Panc1 (cell line): ENCODE measurements around the gene CACNA1D. TPM values are rescaled to one million over a fixed set of nuclear protein-coding genes. Genes with fewer than 3 reads are reported as not detected.

ENCODE experiments used
- ATAC-seq: fragments of 200-7000 bp; cut with Tn5 transposase; 2 replicates; pipeline ENCODE4 v1.9.1; 2020; ENCODE audit warnings: mild to moderate bottlenecking, moderate library complexity
- BruUV-seq: library from RNA; stranded (reverse); fragments of 400-500 nt; replicated peaks from 2 replicates; lab custom pipeline; 2021; lab: Mats Ljungman, UMichigan
- CTCF ChIA-PET: fragments of 300-600 bp; sonication (Branson Sonifier 250); formaldehyde crosslinking; loops from one replicate; lab custom pipeline; 2022; ENCODE audit warnings: antibody characterized with exemption; lab: Charles Lee
- POLR2A ChIA-PET: fragments of 300-600 bp; sonication (Branson Sonifier 250); formaldehyde crosslinking; loops from one replicate; lab custom pipeline; 2022; ENCODE audit warnings: antibody characterized with exemption; lab: Charles Lee
- DNase-seq: peaks from one replicate; pipeline ENCODE4 v3.0.0-alpha.2; 2010; ENCODE audit warnings: low read depth, low spot score
- H3K27ac ChIP-seq: 2 replicates; pipeline ENCODE4 v1.5.1; 2011; ENCODE audit warnings: mild to moderate bottlenecking, low read length, inconsistent platforms
- H3K27me3 ChIP-seq: fragments of 200-500 bp; sonication (Bioruptor generic); 2 replicates; pipeline ENCODE4 v1.6.0; 2014; ENCODE audit warnings: low read length, inconsistent platforms; ENCODE audit not compliant: control insufficient read depth, insufficient read depth
- H3K36me3 ChIP-seq: fragments of 200-500 bp; sonication (Bioruptor generic); 2 replicates; pipeline ENCODE4 v1.5.1; 2014; ENCODE audit warnings: inconsistent platforms, mild to moderate bottlenecking, low read length, moderate library complexity; ENCODE audit not compliant: control insufficient read depth, insufficient read depth
- H3K4me1 ChIP-seq: 2 replicates; pipeline ENCODE4 v1.5.1; 2011; ENCODE audit warnings: inconsistent platforms, mild to moderate bottlenecking, low read length, moderate library complexity; ENCODE audit not compliant: control insufficient read depth, insufficient read depth
- H3K4me3 ChIP-seq, 2 experiments: 2 replicates each; pipeline ENCODE4 v1.5.1; 2011 to 2012; ENCODE audit warnings: low read depth in 2 of 2, low read length in 2 of 2, mild to moderate bottlenecking in 2 of 2, inconsistent platforms in 1 of 2, moderate library complexity in 1 of 2
- H3K9me3 ChIP-seq: fragments of 200-500 bp; sonication (Bioruptor generic); 2 replicates; pipeline ENCODE4 v1.5.1; 2014; ENCODE audit warnings: low read depth, mild to moderate bottlenecking, inconsistent platforms, low read length, moderate library complexity; ENCODE audit not compliant: control insufficient read depth, insufficient read depth
- POLR2AphosphoS5 ChIP-seq: IDR thresholded peaks from 2 replicates; pipeline ENCODE4 v1.6.1; 2012; ENCODE audit warnings: mild to moderate bottlenecking, low read depth, low read length, moderate library complexity
- REST ChIP-seq, 2 experiments: IDR thresholded peaks; 2 replicates each; pipeline ENCODE4 v1.6.1; 2011 to 2012; ENCODE audit warnings: low read depth in 2 of 2, control low read depth in 1 of 2, low read length in 1 of 2, mild to moderate bottlenecking in 1 of 2, moderate library complexity in 1 of 2; ENCODE audit not compliant: insufficient read depth in 1 of 2
- SIN3A ChIP-seq: IDR thresholded peaks from 2 replicates; pipeline ENCODE4 v1.6.1; 2012; ENCODE audit warnings: low read depth, mild to moderate bottlenecking, low read length, moderate library complexity, borderline replicate concordance; ENCODE audit not compliant: insufficient read depth
- TCF7L2 ChIP-seq: IDR thresholded peaks from 2 replicates; pipeline ENCODE4 v1.6.1; 2011; ENCODE audit warnings: mild to moderate bottlenecking, low read depth, low read length, inconsistent platforms
- in situ Hi-C: cut with HindIII; loops from 2 replicates; pipeline ENCODE4 v1.10.0; 2016; ENCODE audit warnings: low sequenced_read_pairs, low pct_unique_long_range_greater_than_20kb
- intact Hi-C: fragments of 100-400 bp; cut with micrococcal nuclease; formaldehyde crosslinking; loops from one replicate; pipeline ENCODE4 v1.10.0; 2022; ENCODE audit not compliant: unreplicated experiment
- total RNA-seq: library from RNA; stranded (reverse); gene quantifications from one replicate; pipeline ENCODE4 v1.2.1, GENCODE V29; 2021; ENCODE audit not compliant: unreplicated experiment
- TF ChIP-seq, protein P1 (sequence below): fragments of 450-650 bp; IDR thresholded peaks from 2 replicates; pipeline ENCODE4 v1.5.1; 2017; ENCODE audit warnings: mild to moderate bottlenecking

Gene CACNA1D
- total RNA-seq, 1 experiment from 2014 or later, result 23.0 TPM

- no peak for DNase-seq
- intact Hi-C loops (no loop called here), in situ Hi-C loops (no loop called here)
- TF ChIP-seq POLR2AphosphoS5 (no peak), TCF7L2 (no peak), SIN3A (no peak), REST (IDR thresholded peaks at IDR 0.05; ENCODE audit: insufficient read depth in 1 of 2, low read depth in 2 of 2, low read length in 1 of 2) (no peak)
- TF ChIP-seq, protein P1, sequence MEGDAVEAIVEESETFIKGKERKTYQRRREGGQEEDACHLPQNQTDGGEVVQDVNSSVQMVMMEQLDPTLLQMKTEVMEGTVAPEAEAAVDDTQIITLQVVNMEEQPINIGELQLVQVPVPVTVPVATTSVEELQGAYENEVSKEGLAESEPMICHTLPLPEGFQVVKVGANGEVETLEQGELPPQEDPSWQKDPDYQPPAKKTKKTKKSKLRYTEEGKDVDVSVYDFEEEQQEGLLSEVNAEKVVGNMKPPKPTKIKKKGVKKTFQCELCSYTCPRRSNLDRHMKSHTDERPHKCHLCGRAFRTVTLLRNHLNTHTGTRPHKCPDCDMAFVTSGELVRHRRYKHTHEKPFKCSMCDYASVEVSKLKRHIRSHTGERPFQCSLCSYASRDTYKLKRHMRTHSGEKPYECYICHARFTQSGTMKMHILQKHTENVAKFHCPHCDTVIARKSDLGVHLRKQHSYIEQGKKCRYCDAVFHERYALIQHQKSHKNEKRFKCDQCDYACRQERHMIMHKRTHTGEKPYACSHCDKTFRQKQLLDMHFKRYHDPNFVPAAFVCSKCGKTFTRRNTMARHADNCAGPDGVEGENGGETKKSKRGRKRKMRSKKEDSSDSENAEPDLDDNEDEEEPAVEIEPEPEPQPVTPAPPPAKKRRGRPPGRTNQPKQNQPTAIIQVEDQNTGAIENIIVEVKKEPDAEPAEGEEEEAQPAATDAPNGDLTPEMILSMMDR, result no peak
- CTCF ChIA-PET, result no interaction called here
- H3K27me3 ChIP-seq, result no peaks in the 10 kb centered on the region
- BruUV-seq, result no TSS peak
- H3K4me3 ChIP-seq, result no peak overlapping the region
- ATAC-seq, result no peak
- no peak overlapping the region for H3K27ac ChIP-seq
- no peaks in the 10 kb centered on the region for H3K9me3 ChIP-seq
- H3K4me1 ChIP-seq, result no peaks in the 10 kb centered on the region
- POLR2A ChIA-PET, result no interaction called here
- no peaks in the 10 kb centered on the region for H3K36me3 ChIP-seq
Observed at GRCh38 chr3:53766706-53767105, 272.3 kb downstream of the CACNA1D start.

- H3K4me1 ChIP-seq, result no peaks in the 10 kb centered on the region
- in situ Hi-C loops (no loop called here), intact Hi-C loops (no loop called here)
- no peak for ATAC-seq
- no peak for DNase-seq
- no peaks in the 10 kb centered on the region for H3K9me3 ChIP-seq
- POLR2A ChIA-PET, result no interaction called here
- no peak overlapping the region for H3K4me3 ChIP-seq
- TF ChIP-seq POLR2AphosphoS5 (no peak), TCF7L2 (no peak), REST (IDR thresholded peaks at IDR 0.05; ENCODE audit: insufficient read depth in 1 of 2, low read depth in 2 of 2, low read length in 1 of 2) (no peak)
- TF ChIP-seq, protein P1, result no peak
- CTCF ChIA-PET, result no interaction called here
- H3K27ac ChIP-seq, result no peak overlapping the region
- H3K36me3 ChIP-seq, result no peaks in the 10 kb centered on the region
- no TSS peak for BruUV-seq
- H3K27me3 ChIP-seq, result no peaks in the 10 kb centered on the region
Observed at GRCh38 chr3:53768478-53769459, 274.4 kb downstream of the CACNA1D start.
